ENCODE results near the gene SIPA1L3.

- TF ChIP-seq TAF1 (IDR thresholded peaks at IDR 0.05; ENCODE audit: low read depth) (no peak), EP300 (IDR thresholded peaks at IDR 0.05; ENCODE audit: borderline replicate concordance) (no peak), MAX (IDR thresholded peaks at IDR 0.05) (no peak), ZBTB7A (IDR thresholded peaks at IDR 0.05; ENCODE audit: low read depth) (no peak), USF1 (IDR thresholded peaks at IDR 0.05) (no peak), CREB1 (IDR thresholded peaks at IDR 0.05; ENCODE audit: low read depth) (no peak), CEBPB (IDR thresholded peaks at IDR 0.05) (no peak), FOXM1 (IDR thresholded peaks at IDR 0.05; ENCODE audit: borderline replicate concordance, low read depth) (no peak), EGR1 (IDR thresholded peaks at IDR 0.05) (no peak), YY1 (IDR thresholded peaks at IDR 0.05; ENCODE audit: low read depth) (no peak), REST (IDR thresholded peaks at IDR 0.05; ENCODE audit: low read depth) (no peak), TEAD4 (IDR thresholded peaks at IDR 0.05) (no peak), NFIC (IDR thresholded peaks at IDR 0.05) (no peak), TCF12 (IDR thresholded peaks at IDR 0.05; ENCODE audit: low read depth) (no peak)
Measured at GRCh38 chr19:37943480-37943879, 36.5 kb downstream of the SIPA1L3 start.

All from Ishikawa (cell line).